HK-2 (cell line): ENCODE data around the gene NYAP2.

Experiments used
- DNase-seq: peaks from one replicate; pipeline ENCODE4 v3.0.0-alpha.2; 2018; ENCODE audit not compliant: unreplicated experiment

NYAP2 gene

DNA sequence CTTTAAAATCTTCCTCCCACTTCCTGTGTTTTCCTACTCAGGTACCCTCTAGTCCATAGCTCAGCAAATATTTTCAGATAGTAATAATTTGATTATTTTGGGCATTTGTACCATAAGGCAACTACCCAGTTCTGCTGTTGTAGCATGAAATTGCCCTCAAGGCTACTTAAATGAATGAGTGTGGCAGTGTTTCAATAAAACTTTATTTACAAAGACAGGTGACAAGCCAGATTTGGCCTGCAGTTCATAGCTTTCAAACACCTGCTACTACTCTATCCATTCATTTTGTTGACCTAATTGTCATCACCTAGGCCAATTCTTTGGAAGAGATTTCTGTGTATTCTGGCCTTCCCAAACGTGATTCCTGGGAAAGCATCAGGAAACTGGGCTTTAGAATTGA is 28.9 kb downstream of the NYAP2 start:
- DNase-seq = no peak

GRCh38 chr2:225429717-225430116 is 30.2 kb downstream of the NYAP2 start:
- peak; percentile 13 for DNase-seq

DNA sequence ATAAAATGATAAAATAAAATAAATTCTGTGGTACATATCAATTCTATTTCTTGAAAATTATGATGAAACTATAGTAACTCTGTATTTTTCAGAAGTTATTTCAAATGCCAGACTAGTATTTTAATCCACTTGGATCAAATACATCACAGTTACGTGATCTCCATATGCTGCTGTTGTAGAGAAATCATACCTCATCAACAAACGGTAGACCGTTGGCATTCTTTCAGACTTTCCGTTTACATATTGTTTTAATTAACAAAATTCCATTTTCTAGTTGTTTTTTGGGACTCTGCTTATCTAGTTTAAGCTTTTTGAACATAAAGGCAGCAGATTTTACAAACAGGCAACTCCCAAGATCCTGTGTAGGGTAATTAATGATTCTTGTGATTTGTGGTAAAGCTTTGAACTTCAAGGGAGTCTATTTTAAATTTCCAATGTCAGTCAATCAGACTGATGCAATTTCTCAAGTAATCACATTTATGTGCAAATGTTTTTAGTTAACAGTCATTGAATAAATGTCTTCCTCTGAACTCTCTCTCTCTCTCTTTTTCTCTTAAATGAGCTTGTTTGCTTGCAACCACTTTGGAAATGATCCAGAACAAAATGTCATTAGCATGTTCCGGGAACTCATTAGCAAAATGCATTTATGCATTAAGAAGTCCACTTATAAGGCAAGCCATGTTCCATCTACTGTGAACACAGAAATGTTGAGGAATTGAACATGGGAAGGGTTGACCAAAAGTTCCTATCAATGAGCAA is 31.8 kb downstream of the NYAP2 start:
- no peak for DNase-seq

- DNase-seq = no peak
These were observed 34.5 kb downstream of the NYAP2 start for GRCh38 chr2:225434014-225434413.

- no peak for DNase-seq
These were observed 37.8 kb downstream of the NYAP2 start for GRCh38 chr2:225437319-225437718.

- no peak for DNase-seq
These were observed 38.7 kb downstream of the NYAP2 start for GRCh38 chr2:225438248-225438647.

- DNase-seq = no peak
These were observed 53.2 kb downstream of the NYAP2 start for GRCh38 chr2:225452677-225453076.

GRCh38 chr2:225454412-225454811 is 54.9 kb downstream of the NYAP2 start:
- no peak for DNase-seq

- no peak for DNase-seq
These were observed 57.2 kb downstream of the NYAP2 start for GRCh38 chr2:225456619-225457260.

DNA sequence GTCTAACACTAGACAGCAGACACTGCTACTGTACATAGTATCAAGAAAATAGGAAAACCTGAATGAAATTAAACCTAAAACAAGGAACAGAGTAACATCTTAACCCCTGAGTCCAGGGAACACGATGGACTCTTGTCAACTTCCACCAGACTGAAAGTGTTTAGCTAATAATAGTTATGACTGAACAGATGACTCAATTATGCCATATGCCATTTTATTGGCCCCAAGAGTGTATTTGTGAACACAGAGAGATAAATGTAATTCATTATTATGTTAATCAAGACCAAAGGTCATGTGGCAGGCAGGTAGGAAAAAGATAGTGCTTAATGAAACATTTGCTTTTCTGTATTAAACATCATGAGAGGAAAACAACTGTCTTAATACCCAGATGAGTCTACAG is 58.0 kb downstream of the NYAP2 start:
- DNase-seq = no peak

DNA sequence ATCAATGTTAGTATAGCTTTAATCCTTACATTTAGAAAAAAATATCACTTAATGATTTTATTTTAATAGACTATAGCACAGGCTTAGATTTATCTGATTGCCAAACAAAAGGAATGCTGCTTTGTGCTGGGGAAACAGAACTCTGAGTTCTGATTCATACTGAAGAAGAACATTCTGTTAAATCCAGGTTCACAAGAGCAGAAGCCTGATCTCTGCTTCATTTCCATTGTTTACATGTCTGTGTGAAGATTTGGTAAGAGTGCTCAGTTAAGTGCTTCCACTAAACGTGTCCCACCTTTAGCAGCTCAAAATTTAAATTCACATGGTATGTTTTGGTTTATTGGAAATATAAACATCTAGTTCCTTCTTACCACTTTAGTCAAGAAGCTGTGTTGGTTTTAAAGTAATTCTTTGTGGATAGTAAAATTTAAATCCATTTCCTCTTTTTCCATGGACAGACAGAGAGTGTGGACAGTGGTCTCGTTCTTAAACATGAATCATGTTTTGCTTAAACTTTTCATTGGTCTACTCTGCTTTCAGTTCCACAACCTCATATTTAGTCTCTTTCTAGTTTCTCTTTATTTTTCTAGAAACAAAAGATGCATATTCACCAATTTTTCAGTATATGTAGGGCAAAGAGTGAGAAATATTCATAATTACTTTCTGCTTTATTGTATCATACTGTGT is 59.1 kb downstream of the NYAP2 start:
- no peak for DNase-seq

DNA sequence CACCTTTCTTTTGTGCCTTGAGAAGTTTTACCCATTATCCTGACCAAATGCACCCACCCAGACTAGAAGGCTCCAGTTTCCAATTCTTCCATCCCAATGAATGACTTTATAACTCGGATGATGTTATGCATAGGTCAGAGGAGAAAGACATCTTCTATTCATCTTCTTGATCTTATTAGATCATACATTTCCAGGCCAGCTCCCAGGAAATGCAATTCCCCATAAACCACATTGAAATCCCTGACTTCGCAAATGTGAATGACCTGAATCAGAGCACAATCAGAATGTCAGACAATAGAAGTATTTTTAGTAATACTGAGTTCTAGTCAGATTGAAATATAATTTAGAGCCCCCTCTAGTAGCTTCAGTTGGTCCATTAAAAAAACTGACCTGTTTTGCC is 62.9 kb downstream of the NYAP2 start:
- DNase-seq = no peak

GRCh38 chr2:225462945-225463344 is 63.4 kb downstream of the NYAP2 start:
- DNase-seq = no peak

- DNase-seq = no peak
These were observed 63.9 kb downstream of the NYAP2 start for GRCh38 chr2:225463449-225463848.

DNA sequence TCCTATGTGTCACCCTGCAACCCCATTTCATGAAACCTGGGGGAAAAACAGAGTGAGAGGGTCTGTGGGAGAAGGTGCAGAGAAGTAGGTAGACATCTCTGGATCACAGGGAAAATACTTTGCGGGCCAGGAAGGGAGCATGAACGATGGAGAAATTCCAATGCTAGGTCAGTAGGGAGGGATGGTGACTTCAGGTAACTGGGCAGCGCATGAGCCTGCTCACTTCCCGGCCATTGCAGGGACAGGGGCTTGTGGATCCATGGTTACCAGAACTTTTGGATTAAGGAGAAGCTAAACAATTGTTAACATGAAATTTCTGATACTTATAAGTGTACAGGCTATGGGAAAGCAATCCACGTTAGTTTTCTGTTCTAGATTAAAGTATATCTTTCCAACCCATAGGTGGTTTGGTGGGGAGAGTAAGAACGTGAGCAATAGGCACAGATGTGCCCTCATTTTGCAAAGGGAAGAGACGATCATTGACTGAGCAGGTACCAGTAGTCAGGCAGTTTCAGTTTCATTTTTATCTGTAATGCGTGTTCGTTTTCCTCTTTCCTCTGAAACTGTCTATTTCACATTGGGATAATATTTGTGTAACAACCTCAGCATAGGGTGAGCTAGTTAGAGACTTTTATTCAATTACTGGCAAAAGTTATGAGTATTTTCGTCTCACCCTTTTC is 65.0 kb downstream of the NYAP2 start:
- DNase-seq = no peak

GRCh38 chr2:225465827-225466226 is 66.3 kb downstream of the NYAP2 start:
- no peak for DNase-seq

DNA sequence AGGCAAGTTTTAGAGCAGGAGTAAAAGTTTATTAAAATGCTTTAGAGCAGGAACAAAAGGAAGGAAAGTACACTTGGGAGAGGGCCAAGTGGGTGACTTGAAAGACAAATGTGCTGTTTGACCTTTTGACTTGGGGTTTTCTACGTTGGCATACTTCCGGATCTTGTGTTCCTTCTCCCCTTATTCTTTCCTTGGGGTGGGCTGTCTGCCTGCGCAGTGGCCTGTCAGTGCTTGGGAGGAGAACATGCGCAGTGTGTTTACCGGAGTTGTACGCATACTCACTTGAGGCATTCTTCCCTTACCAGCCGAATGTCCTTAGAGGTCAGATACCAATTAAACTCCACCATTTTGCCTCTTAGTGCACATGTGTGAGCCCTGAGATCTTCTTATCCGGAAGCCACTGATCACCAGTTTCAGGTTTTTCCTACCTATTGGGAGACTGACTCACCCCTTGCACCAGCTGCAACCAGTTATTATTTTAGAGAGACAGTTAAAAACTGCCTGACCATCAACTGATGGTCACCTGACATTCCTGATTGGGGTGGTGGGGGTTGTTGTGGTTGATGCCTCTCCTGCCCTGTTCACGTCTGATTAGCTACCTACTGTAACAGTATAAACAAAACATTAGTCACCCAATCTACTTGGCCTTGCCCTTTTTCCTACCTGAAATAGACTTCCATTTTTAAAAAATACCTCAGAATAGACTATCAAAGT is 67.5 kb downstream of the NYAP2 start:
- peak; percentile 18 for DNase-seq

DNA sequence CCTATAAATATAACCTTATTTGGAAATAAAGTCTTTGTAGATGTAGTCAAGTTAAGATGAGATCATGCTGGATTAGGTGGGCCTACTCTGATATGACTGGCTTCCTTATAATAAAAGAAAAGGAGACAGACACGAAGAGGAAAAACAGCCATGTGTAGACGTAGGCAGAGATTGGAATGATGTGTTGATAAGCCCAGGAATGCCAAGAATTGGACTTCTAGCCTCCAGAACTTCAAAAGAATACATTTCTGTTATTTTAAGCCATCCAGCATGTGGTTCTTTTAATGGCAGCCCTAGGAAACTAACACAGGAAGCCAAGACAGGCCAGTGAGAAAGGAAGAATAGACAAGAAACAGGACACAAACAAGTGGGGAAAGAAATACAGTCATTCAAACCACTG is 68.6 kb downstream of the NYAP2 start:
- no peak for DNase-seq

DNA sequence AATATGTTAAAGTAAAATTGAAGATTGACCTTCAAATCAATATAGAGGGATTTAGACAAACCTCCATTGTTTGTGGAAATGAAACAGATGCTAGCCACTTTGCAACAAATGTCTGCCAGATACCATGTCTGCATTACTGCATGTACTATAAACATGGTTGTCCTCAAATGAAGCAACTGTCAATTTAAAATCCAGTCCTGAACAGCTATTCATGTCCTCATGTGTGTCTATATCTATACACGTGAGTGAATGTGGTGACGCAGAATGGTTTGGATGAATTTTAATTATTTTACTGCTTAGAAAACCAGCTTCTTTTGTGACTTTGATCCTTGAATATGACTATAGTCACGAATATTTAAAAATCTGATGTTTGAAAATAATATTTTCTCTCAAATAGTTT is 71.5 kb downstream of the NYAP2 start:
- DNase-seq = no peak

DNA sequence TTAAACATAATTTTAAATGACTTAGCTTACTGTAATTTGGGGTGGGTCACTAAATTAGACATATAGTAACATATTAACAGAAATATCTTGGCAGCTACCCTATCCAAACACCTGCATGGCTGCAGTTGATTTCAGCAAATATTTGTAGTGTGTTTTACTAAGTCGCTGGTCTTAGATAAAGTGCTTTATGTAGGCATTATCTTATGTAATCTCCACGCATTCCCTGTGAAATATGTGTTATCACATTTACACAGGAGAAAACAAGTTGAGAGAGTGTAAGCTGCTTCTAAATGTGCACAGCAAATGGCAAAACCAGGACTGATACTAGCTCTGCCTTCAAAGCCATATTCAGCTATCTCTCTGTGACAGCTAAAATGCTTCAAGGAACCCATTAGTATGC is 72.0 kb downstream of the NYAP2 start:
- DNase-seq = no peak

DNA sequence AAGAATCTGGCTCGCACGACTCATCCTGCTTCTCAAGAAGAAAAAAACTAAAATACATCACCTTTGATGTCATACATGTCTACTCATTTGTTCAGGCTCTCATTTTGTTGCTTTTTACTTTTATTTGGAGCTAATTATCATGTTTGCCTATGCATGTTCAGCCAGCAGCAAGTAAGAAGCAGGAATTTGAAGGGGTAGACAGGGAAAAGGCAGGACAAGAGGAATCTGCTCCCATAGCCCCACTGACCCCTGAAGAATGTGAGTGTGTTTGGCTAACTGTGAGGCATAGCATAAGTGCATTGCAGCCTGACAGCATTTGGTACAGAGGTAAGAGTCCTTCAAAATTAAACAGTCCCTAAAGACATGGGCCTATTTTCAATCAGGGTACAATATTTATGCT is 72.7 kb downstream of the NYAP2 start:
- no peak for DNase-seq

DNA sequence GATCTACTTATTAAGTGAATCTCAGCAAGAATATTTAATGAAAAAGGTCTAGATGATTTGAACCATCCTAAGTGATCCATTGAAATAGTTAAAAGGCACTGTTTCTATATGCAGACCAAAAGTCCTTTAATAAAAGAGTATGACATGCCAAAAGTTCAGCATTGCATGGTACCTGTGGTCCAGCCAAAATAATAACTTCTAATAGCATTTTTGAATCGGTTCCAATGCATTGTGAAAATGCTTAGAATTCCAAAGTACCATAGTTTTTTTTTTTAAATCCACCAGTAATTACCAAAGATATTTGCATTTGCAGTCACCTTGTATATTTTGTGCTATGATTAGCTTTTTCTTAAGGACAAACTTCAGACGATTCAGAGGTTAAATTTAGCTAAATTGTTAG is 79.9 kb downstream of the NYAP2 start:
- DNase-seq = no peak
